AML-193 (cell line): Measurements from ENCODE around the gene OR5M3.

Experiments used
- DNase-seq, 2 experiments: peaks; one replicate each; lab custom pipeline; 2025; lab: John Stamatoyannopoulos, UW

The OR5M3 gene

GRCh38 chr11:56473252-56473651, at the start of gene OR5M3:
OR5M3 (minus strand) TSS chr11:56473352; CDS start chr11:56470497, 2,855 bp downstream.
- no peak for DNase-seq

DNA sequence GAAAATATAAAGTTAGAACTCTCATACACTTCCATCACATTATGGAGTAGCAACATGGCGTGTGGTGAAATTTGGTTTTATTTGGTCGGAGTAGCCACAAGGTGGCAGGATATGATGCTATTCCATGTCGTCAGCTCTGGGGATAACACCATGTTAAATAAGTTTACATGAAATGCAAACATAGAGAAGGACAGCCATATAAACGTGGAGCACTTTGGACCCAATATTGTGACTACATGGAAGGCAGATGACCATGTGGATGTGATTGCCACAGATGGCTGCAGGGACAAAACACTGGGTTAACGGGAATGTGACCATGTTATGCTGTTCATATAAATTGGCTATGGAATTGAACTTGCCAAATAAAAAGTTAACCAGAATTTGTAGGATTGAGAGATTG, 48.9 kb upstream of the OR5M3 start:
- no peak for DNase-seq

- DNase-seq, result no peak
Observed at GRCh38 chr11:56513280-56513679, 40.1 kb upstream of the OR5M3 start.

DNA sequence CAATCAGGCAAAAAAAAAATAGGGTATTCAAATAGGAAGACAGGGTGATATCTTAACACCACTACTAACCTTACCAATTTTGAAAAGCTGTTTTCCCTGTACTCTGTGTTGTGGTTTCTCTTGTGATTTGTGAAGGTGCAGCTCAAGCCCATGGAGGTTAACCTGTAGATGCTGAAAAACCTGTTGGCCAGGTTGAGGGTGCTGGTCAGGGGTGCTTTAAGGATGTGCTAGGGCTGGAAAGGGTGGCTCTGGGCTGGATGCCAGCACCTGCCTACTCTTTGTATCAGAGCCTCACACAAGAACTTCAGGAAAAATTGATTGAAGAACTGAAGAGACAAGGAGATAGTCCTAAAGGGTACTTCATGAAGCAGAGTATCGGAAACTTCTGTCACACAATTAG, 36.3 kb upstream of the OR5M3 start:
- DNase-seq, result no peak

DNA sequence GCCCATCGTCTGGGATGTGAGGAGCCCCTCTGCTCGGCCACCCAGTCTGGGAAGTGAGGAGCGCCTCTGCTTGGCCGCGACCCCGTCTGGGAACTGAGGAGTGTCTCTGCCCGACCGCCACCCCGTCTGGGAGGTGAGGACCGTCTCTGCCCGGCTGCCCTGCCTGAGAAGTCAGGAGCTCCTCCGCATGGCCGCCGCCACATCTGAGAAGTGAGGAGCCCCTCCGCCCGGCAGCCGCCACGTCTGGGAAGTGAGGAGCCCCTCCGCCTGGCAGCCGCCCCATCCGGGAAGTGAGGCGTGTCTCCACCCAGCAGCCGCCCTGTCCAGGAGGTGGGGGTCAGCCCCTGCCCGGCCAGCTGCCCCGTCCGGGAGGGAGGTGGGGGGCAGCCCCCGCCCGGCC, 23.9 kb upstream of the OR5M3 start:
- no peak for DNase-seq

- DNase-seq, result no peak
Observed at GRCh38 chr11:56495117-56495516, 22.0 kb upstream of the OR5M3 start.

DNA sequence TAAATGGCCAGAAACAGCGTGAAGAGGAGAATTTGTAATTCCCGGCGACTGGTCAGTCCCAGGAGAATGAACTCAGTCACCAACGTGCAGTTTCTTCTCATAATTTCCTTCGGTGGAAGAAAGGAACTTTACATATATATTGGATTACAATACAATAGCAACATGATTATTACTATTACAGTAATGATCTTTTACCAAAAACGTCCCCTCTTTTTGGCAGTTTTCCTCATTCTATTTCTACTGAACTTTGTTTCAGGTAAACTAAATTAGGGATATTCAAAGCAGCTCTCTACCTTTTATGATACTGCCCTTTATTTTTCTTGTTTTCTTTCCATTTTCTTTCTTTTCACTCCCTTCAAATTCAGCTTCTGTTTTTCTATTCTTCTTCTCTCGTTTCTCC, 18.1 kb upstream of the OR5M3 start, which contains the start of gene OR5M8:
Gene OR5M8, minus strand, starts transcription at position 101 of the 400 bp plus-strand sequence. Its CDS starts 0 bp downstream, at position 101.
- no peak for DNase-seq

DNA sequence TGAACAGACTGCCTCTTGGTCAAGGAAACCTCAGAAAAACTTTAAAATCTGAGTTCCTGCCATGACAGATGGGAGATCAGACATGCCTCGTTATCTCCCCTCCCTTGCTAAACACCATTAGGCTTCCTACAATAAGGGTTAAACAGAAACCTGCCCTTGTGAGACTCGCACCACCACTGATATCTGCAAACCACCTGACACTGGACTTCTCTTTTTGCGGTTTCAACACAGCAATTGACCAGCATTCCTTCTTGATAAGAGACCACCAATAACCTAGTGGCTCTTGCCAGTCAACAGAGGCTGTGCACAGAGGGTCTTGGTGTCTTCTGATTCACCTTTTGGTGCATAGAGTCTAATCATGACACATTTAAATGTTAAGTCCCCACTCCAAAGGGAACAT, 13.6 kb upstream of the OR5M3 start:
- DNase-seq, result no peak

GRCh38 chr11:56474729-56475235, 1.6 kb upstream of the OR5M3 start:
- no peak for DNase-seq

DNA sequence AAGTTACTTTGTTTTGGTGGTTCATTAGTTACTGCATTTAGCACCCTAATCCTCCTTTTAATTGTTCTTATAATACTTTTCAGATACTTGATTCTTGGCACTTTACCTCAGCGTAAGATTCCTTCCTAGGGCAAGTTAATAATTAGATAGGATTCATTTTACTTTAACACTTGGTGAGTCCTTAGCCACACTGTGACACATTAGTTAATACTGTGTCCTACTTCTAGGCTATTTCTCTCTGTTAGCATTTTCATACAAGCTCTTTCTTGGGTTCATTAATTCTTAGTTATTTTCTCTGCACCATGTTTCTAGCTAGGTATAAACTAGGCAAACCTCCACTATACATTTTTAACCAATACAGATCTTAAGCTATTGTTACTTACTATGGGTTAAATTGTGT, 16.1 kb downstream of the OR5M3 start:
- DNase-seq, result no peak

- no peak for DNase-seq
Observed at GRCh38 chr11:56453521-56453920, 19.6 kb downstream of the OR5M3 start.
